HepG2 (cell line): ENCODE results near the gene EIF2AK2. TPM values are rescaled to one million over a fixed set of nuclear protein-coding genes. Genes with fewer than 3 reads are reported as not detected.

ENCODE experiments used
- ARNT ChIP-seq: fragments of 450-650 bp; IDR thresholded peaks from 2 replicates; pipeline ENCODE4 v1.6.1; 2017
- ATF7-NPFF ChIP-seq: sonication (generic); formaldehyde crosslinking; IDR thresholded peaks from 2 replicates; pipeline ENCODE4 v1.8.1; 2023; ENCODE audit warnings: mild to moderate bottlenecking, low read depth, missing genetic modification reagents, moderate library complexity
- CCAR2 ChIP-seq: fragments of 200-400 bp; formaldehyde crosslinking; optimal IDR thresholded peaks from 2 replicates; pipeline ENCODE3; 2018; ENCODE audit warnings: low read depth, mild to moderate bottlenecking, low read length, moderate library complexity
- FOXM1 ChIP-seq: sonication (generic); formaldehyde crosslinking; IDR thresholded peaks from 2 replicates; pipeline ENCODE4 v1.5.0; 2020; ENCODE audit warnings: missing genetic modification reagents
- JUND ChIP-seq: sonication (generic); formaldehyde crosslinking; IDR thresholded peaks from 2 replicates; pipeline ENCODE4 v1.8.0; 2022; ENCODE audit warnings: mild to moderate bottlenecking, missing genetic modification reagents
- NR3C1 ChIP-seq: sonication (generic); formaldehyde crosslinking; IDR thresholded peaks from 2 replicates; pipeline ENCODE4 v1.4.0; 2020; ENCODE audit warnings: missing genetic modification reagents
- RARA ChIP-seq: IDR thresholded peaks from 2 replicates; pipeline ENCODE4 v1.6.1; 2016; ENCODE audit warnings: missing genetic modification reagents, missing compliant biosample characterization
- SNAPC2 ChIP-seq: sonication (generic); formaldehyde crosslinking; IDR thresholded peaks from 2 replicates; pipeline ENCODE4 v1.8.1; 2022; ENCODE audit warnings: mild to moderate bottlenecking, missing genetic modification reagents
- SNRNP70 ChIP-seq: fragments of 200-400 bp; formaldehyde crosslinking; IDR thresholded peaks from 2 replicates; pipeline ENCODE4 v1.6.1; 2017; ENCODE audit warnings: mild to moderate bottlenecking, low read depth, low read length, moderate library complexity
- SRSF4 ChIP-seq: fragments of 200-400 bp; formaldehyde crosslinking; IDR thresholded peaks from one replicate; pipeline ENCODE4 v1.6.1; 2018; ENCODE audit warnings: mild to moderate bottlenecking, low read depth, low read length, moderate library complexity; ENCODE audit not compliant: poor library complexity, severe bottlenecking
- TBL1XR1 ChIP-seq: fragments of 150-350 bp; IDR thresholded peaks from 2 replicates; pipeline ENCODE4 v1.6.1; 2014; ENCODE audit warnings: borderline replicate concordance, low read length; ENCODE audit not compliant: partially characterized antibody
- TBX3 ChIP-seq: fragments of 450-650 bp; IDR thresholded peaks from 2 replicates; pipeline ENCODE4 v1.6.1; 2017; ENCODE audit warnings: antibody characterized with exemption, mild to moderate bottlenecking, inconsistent platforms, borderline replicate concordance
- TGIF2 ChIP-seq: IDR thresholded peaks from 2 replicates; pipeline ENCODE4 v1.6.1; 2016; ENCODE audit warnings: control low read depth, missing compliant biosample characterization
- TOPORS ChIP-seq: sonication (generic); formaldehyde crosslinking; IDR thresholded peaks from 2 replicates; pipeline ENCODE4 v1.8.0; 2023; ENCODE audit warnings: mild to moderate bottlenecking, missing genetic modification reagents
- ZFP1 ChIP-seq: IDR thresholded peaks from 2 replicates; pipeline ENCODE4 v1.6.1; 2016
- ZFP36L1 ChIP-seq: sonication (generic); formaldehyde crosslinking; IDR thresholded peaks from 2 replicates; pipeline ENCODE4 v1.8.0; 2022; ENCODE audit warnings: mild to moderate bottlenecking, missing genetic modification reagents, moderate library complexity
- ZFP82 ChIP-seq: sonication (generic); formaldehyde crosslinking; IDR thresholded peaks from 2 replicates; pipeline ENCODE4 v1.5.1; 2020; ENCODE audit warnings: mild to moderate bottlenecking, missing genetic modification reagents, borderline replicate concordance
- ZFP91 ChIP-seq: sonication (generic); formaldehyde crosslinking; IDR thresholded peaks from 2 replicates; pipeline ENCODE4 v1.9.0; 2022; ENCODE audit warnings: missing genetic modification reagents, mild to moderate bottlenecking, borderline replicate concordance
- ZMYM2 ChIP-seq: sonication (generic); formaldehyde crosslinking; IDR thresholded peaks from 2 replicates; pipeline ENCODE4 v1.8.0; 2022; ENCODE audit warnings: mild to moderate bottlenecking, missing genetic modification reagents
- ZNF138 ChIP-seq: sonication (generic); formaldehyde crosslinking; IDR thresholded peaks from 2 replicates; pipeline ENCODE4 v1.5.0; 2020; ENCODE audit warnings: mild to moderate bottlenecking, low read depth, missing genetic modification reagents
- ZNF263 ChIP-seq: sonication (generic); formaldehyde crosslinking; IDR thresholded peaks from 2 replicates; pipeline ENCODE4 v1.4.0; 2020; ENCODE audit warnings: missing genetic modification reagents
- ZNF546 ChIP-seq: sonication (generic); formaldehyde crosslinking; conservative IDR thresholded peaks from 2 replicates; pipeline ENCODE4 v1.8.1; 2023; ENCODE audit warnings: mild to moderate bottlenecking, missing genetic modification reagents
- polyA plus RNA-seq, 8 experiments: library from polyadenylated mRNA; depleted of rRNA in 3 of 8; stranded (reverse) in 7 of 8; unstranded in 1 of 8; fragments of >200 nt; fragmentation: Illumina TruSeq in 4 of 8; extraction: Trizol in 4 of 8; gene quantifications; 2 replicates each; pipeline versions ENCODE4 v1.2.1 to v1.2.3, GENCODE V29; 2011 to 2016; ENCODE audit warnings: low read depth in 4 of 8, missing spikeins in 1 of 8, mixed read lengths in 1 of 8; ENCODE audit not compliant: insufficient read depth in 1 of 8
- total RNA-seq, 5 experiments: library from RNA; depleted of rRNA; stranded (reverse); fragments of >200 nt; fragmentation: Illumina TruSeq; extraction: Trizol; gene quantifications; 2 replicates each; pipeline ENCODE4 v1.2.3, GENCODE V29; 2016; ENCODE audit warnings: low read depth in 1 of 5
- TF ChIP-seq, protein P1 (sequence below): sonication (generic); formaldehyde crosslinking; IDR thresholded peaks from 2 replicates; pipeline ENCODE4 v1.4.0; 2020; ENCODE audit warnings: missing genetic modification reagents
- TF ChIP-seq, protein P2 (sequence below): sonication (generic); formaldehyde crosslinking; conservative IDR thresholded peaks from 2 replicates; pipeline ENCODE4 v1.8.0; 2022; ENCODE audit warnings: missing genetic modification reagents

Gene EIF2AK2
- total and polyA plus RNA-seq, 2 of the 13 experiments (the other 11 are each of a cell fraction or from before 2014, with no cell fraction given), result 10.2 to 26.1 TPM

GRCh38 chr2:37196320-37197195, 39.8 kb upstream of the EIF2AK2 start, which contains the start of gene CEBPZOS (continued):
- TF ChIP-seq FOXM1 (CRISPR knock-in tag), result no peak
- TF ChIP-seq RARA (CRISPR knock-in tag), result peak; percentile 72
- TF ChIP-seq, protein P1, sequence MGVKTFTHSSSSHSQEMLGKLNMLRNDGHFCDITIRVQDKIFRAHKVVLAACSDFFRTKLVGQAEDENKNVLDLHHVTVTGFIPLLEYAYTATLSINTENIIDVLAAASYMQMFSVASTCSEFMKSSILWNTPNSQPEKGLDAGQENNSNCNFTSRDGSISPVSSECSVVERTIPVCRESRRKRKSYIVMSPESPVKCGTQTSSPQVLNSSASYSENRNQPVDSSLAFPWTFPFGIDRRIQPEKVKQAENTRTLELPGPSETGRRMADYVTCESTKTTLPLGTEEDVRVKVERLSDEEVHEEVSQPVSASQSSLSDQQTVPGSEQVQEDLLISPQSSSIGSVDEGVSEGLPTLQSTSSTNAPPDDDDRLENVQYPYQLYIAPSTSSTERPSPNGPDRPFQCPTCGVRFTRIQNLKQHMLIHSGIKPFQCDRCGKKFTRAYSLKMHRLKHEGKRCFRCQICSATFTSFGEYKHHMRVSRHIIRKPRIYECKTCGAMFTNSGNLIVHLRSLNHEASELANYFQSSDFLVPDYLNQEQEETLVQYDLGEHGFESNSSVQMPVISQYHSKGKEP (CRISPR knock-in tag), result peak; percentile 85
- peak; percentile 99 for TF ChIP-seq ZFP82 (CRISPR knock-in tag)
- peak; percentile 97 for TF ChIP-seq TOPORS
- peak; percentile 50 for TF ChIP-seq ZNF263
- peak; percentile 90 for TF ChIP-seq ZFP36L1 (CRISPR knock-in tag)
- TF ChIP-seq ZNF546 (CRISPR knock-in tag), result no peak; the same call in none of the 2 replicates
- peak; percentile 92 for TF ChIP-seq ATF7-NPFF (CRISPR knock-in tag)
- TF ChIP-seq SNAPC2, result peak; percentile 96
- peak; percentile 54 for TF ChIP-seq TBL1XR1
- TF ChIP-seq TBX3, result peak; percentile 50; the same call in 1 of the 2 replicates
- no peak for TF ChIP-seq ARNT
- peak; percentile 67 for TF ChIP-seq ZNF138 (CRISPR knock-in tag)
- TF ChIP-seq NR3C1 (CRISPR knock-in tag), result no peak
- peak; percentile 40 for TF ChIP-seq ZMYM2 (CRISPR knock-in tag)
- TF ChIP-seq, protein P2, sequence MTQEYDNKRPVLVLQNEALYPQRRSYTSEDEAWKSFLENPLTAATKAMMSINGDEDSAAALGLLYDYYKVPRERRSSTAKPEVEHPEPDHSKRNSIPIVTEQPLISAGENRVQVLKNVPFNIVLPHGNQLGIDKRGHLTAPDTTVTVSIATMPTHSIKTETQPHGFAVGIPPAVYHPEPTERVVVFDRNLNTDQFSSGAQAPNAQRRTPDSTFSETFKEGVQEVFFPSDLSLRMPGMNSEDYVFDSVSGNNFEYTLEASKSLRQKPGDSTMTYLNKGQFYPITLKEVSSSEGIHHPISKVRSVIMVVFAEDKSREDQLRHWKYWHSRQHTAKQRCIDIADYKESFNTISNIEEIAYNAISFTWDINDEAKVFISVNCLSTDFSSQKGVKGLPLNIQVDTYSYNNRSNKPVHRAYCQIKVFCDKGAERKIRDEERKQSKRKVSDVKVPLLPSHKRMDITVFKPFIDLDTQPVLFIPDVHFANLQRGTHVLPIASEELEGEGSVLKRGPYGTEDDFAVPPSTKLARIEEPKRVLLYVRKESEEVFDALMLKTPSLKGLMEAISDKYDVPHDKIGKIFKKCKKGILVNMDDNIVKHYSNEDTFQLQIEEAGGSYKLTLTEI (CRISPR knock-in tag), result no peak
- TF ChIP-seq SRSF4, result no peak
- no peak; the same call in 1 of the 2 replicates for TF ChIP-seq JUND (CRISPR knock-in tag)
- TF ChIP-seq TGIF2 (CRISPR knock-in tag), result no peak; the same call in 1 of the 2 replicates
- TF ChIP-seq SNRNP70, result no peak
- no peak for TF ChIP-seq CCAR2
- peak; percentile 97 for TF ChIP-seq ZFP91 (CRISPR knock-in tag)
- peak; percentile 11; the same call in 1 of the 2 replicates for TF ChIP-seq ZFP1 (CRISPR knock-in tag)
